SKM-1 (cell line): ENCODE results near the gene FOXN4.

Source experiments
- DNase-seq: peaks from one replicate; lab custom pipeline; 2025; ENCODE audit not compliant: unreplicated experiment; lab: John Stamatoyannopoulos, UW

Gene FOXN4

DNA sequence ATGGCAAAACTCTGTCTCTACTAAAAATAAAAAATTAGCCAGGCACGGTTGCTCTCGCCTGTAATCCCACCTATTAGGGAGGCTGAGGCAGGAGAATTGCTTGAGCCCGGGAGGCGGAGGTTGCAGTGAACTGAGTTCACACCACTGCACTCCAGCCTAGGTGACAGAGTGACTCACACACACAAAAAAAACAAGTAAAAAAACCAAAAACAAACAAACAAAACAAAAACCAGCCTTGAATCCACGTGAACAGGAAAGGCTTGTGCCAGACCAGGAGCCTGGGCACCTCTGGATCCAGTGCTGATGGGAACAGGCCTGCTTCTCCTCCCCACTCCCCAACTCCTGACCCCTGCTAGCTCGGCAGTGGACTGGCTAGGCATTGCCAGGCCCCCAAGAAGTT lies 3.5 kb downstream of the FOXN4 start:
- no peak for DNase-seq

DNA sequence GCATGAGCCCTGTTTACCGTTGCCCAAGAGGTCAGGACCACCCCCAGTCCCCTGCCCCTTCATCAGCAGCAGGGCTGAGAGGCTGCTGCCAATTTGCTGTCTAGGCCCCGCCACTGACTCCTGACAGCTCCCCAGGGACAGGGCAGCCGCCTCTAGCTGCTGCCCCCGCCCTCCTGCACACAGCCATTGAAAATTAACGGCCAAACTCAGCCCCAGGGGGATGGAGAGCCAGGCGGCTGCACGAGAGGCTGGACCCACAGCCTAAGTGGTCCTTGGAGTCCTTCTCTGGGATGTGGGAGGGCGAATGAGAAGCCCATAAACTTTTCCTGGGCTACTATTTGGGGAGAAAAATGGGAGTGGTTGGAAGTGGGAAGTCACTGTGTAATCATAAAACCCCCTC lies 4.6 kb downstream of the FOXN4 start:
- no peak for DNase-seq

DNA sequence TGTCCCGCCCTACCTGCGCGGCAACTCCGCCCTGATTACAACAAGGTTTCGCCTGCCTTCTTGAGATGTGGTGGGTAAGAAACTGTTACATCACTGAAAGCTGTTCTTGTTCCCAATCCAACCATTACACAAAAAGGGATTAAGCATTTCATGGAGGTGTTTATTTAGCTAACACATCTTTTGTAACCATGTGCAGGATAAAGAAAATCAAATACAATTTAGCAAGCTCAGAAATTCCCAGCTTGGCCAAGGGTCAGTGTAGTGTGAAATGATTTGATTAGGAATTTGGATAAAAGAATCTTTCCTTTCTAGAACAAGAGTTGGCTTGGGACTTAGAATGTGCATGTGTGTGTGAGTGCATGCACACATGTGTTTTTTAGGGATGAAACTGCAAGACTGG lies 6.3 kb downstream of the FOXN4 start:
- no peak for DNase-seq

DNA sequence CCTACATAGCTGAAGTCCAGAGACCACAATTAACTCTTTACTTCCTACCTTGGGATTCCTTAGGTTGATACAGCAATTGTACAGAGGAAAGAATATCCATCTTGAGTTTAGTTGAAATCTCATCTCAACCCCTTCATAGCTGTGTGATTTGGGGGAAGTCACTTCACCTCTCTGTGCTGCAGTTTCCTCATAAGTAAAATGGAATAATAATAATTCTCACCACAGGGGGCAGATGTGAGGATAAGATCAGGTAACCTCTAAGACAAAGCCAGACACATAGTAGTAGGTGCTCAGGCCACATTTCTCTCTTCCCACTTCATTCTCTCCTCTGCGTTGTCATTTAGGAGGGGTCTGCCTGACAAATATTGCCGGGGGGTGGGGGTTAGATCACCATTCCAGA lies 6.7 kb downstream of the FOXN4 start:
- no peak for DNase-seq

DNA sequence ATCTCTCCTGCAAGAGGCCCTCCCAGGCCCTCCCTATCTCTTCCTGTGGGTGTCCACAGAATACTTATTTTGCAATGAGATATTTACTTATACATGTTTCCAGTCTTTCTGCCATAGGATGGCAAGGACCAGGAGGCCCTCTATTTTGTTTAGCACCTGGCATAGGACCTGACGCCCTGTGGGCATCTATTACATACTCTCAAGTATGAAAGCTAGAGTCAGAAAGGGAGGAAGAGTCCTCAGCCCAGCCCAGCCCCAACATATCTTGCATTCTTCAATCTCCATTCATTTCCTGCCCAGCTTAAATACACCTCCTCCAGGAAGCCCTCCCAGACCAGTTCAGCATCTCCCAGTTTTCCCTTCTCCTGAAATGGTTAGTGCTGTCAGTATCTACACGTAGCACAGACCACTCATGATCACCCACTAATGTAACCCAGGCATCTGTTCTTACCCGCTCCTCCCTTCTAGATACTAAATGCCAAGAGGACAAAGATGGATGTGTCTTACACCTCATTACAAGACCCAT lies 7.4 kb downstream of the FOXN4 start:
- no peak for DNase-seq

DNA sequence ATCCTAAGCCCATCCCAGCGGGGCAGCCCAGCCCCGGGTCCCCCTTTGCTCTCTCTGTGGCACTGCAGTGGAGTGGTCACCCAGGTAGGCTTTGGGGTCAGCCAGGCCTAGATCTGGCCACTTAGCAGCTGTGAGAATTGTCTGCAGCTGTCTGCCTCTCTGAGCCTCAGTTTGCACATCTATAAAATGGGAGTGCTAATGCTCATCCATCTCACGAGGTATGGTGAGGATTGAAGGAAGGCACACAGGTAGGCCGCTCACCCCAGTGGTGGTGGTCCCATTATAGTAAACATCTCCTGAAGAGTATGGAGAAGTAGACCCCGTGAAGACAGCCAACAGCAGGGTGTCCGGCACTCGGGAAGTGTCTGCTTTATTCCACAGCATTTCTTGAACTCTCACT lies 9.2 kb downstream of the FOXN4 start:
- no peak for DNase-seq

DNA sequence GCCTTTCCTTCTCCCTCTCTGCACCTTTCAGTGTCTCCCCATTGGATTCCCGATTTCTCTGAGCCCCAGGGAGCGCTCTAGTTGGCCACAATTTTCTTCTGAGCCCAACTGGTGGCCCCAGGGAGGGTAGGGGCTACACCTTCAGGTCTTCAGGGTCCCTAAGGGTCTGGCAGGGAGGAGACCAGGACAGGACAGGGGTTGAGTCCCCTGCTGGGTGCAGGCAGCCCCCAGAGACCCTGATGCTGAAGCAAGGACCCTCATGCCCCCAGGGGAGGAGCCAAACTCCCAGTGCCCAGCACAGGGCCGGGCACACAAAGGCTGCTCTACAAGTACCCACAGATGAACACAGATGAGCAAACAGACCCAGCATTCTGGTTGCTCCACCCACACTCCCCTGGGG lies 12.7 kb downstream of the FOXN4 start:
- no peak for DNase-seq

DNA sequence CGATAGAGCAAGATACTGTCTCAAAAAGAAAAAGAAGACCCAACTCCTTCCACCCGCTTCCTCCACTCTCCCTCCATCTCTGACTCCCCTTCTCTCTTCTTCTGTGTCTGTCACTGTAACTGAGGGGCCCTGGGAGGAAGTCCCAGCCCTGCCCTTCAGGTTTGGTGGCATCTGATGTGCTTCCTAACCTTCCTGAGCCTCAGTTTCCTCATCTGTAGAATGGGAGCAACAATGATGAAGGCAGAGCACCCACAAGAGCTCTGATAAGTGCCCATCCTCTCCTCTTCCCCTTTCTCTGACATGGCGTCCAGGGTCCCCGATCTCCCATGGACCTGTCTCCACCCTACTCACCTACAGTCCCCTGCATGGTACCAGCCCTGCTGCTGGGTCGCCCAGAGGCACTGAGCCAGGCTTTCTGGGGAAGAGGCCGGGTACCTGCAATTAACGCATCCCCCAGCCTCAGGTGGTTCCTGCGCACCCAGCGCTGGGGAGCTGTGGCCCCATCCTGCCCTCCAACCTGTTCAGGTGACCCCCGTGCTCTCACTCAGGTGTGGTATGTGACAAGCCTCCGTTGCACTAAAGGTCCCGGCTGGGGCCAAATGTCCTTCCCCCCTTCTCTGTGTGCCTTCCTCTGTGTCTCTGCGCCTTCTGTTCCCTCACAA lies 13.2 kb downstream of the FOXN4 start:
- no peak for DNase-seq

DNA sequence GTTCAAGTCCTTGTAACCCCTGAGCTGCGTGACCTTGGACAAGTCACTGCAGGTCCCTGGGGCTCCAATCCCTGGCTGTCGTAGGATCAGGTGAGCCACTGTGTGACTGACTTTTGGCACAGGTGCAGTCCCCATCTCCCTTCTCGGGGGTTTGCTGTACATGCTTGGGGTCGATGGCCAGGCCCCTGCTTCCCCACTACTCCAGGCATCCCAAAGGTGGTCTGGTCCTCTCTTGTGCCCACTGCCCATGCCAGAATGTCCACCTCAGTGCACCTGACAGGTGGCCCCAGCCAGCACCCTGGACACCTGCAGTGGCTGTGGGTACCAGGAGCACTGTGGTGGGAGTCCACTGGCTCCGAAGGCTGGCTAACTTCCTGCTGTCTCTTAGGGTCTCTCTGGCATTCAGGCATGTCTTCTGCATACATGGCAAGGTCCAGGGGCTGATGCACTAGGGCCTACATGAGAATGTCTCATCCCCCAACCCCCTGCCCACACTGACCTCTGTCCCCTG lies 14.7 kb downstream of the FOXN4 start:
- DNase-seq: no peak

DNA sequence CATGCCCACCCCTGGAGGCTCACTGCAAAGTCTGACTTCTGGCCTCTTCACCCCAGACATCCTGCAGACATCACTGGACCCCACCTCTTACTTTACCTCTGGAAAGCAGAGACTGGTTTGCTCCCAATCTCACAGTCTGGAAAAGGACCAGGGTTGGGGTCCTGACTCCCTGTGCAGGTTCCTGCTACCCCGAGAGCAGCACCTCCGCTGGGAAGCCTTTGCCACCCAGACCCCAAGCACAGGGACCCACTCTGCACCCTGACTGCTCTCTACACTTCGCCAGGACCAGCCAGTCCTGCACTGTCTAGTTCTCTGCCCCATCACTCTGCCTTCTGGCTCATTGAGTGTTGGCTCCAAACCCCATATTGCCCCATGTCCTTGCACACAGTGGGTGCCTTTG lies 16.0 kb downstream of the FOXN4 start:
- no peak for DNase-seq

DNA sequence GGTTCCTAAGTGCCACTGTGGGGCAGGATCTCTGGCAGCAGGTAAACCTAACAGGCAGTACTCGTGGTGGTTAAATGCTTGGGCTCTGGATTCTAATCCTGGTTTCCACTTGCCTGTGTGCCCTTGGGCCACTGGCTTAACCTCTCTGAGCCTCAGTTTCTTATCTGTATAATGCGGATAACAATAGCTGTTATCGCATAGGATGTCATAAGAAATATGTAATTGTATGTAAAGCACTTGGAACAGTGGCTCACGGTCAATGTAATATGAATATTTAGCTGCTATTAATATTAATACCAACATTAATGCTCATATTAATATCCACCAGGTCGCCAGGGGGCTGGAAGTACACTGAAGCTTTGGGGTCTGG lies 16.8 kb downstream of the FOXN4 start:
- no peak for DNase-seq

DNA sequence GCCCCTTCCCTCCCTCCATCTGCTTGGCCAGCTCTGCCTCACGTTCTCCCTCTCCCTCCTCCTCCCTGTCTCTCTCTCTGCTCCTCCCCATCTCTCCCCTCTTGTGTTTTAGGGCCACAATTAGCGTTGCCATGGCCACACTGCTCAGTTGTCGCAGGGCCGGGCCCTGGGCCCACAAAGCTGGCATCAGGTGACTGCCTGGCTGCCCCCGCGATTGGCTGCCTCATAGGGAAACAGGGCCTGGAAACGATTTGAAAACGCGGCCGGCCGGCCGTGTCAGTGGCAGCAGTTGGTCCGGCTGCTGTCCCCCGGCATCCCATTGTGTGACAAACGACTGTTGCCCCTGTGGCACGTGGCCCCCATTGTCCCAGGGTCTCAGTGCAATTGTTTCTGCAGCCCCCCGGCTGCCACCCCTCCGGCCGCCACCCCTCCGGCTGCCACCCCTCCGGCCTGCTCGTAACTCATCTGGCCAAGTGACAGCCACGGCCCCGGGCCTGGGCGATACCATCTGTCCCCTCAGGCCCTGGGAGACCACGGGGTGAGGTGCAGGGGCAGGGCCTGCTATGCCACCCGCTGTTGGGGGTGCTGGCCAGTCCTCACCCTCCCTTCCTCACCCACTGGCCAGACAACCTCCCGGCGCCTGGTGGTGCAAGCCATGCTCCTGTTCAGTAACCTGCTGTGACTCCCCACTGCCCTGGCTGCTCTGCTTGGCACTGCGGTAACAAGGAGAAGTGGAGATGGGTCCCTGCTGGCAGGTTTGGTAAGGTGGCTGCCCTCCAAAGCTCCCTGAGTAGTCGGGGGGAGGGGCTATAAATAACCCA lies 17.4 kb downstream of the FOXN4 start:
- DNase-seq: no peak

DNA sequence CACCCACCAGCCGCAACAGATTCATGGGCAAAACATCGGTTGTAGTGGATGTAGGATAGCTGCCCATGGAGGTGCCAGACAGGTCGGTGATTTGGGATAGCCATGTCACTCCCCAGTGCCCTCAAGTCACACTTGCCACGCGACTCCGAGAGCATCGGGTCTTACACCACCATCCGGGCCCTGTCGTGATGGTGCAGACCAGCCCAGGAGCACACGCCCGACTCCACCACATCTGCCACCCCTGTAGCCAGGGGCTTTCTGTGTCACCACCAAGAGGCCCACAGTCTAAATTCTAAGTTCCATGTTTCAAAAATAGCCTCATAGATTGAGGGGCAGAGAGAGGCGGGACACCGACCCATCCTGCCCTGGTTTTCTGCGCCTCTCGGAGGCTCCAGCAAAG lies 18.0 kb downstream of the FOXN4 start:
- DNase-seq: no peak

DNA sequence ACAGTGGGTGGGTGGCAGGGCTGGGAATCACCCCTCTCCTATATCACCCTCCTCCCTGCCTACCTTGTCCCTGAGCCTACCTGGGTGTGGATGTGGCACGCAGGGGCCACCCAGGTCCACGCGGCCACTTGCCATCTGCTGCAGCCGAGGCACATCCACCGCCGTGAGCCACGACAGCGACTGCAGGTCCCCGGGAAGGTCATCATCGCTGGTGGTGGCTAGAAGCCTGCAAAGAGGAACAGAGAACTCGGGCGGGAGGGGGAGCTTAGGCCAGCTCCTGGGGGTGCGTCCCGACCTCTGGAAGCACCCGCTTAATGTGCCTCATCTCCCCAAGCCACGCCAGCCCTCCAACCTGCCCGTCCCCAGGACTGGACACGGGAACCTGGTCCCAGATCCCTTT lies 19.0 kb downstream of the FOXN4 start:
- DNase-seq: no peak

DNA sequence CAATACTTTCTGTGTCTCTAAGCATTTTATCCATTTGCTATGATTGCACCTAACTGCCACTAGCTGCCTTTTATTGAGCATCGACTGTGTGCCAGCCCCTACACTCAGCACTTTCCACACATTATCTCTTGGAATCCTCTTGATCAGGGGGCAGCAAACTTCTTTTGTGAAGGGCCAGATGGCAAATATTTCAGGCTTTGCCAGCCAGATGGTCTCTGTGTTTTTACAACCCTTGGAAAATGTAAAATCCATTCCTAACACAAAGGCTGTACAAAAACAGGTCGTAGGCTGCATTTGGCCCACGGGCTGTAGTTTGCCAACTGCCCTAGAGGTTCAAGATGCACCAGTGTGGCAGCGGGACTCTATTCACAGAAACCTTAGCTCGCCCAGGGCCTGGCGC lies 19.5 kb downstream of the FOXN4 start:
- DNase-seq: no peak

DNA sequence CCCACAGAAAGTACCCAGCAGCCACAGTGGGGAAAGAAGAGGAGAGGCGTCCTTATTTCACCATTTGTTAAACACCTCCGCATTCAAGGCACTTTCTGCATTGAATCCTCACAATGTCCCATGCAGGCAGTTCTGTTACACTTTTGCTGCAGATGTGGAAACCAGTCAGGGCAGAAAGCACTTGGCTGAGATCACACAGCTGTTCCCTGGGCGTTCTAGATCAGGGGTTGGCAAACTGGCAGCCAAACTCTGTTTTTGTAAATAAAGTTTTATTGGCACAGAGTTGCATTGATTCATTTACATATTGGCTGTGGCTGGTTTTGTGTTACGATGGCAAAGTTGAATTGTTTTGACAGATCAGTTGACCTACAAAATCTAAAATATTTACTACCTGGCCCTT lies 20.1 kb downstream of the FOXN4 start:
- no peak for DNase-seq

DNA sequence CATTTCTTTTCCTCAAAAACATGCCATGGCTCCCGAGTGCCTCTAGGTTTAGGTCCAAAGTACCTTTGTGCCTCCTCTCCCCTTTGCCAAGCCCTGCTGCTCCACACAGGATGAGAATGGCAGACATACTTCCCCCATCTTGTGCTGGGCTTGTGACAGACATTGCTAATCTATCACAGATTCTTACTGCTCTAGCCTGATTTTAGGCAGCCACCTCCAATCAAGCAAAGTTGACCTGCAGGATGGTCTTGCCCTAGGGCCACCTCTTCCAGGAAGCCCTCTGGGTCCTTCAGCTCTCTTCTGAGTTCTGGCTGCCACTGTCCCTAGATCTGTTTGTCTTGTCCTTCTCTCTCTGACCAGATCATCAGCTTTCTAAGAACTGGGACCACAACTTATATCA lies 20.5 kb downstream of the FOXN4 start:
- DNase-seq: no peak

DNA sequence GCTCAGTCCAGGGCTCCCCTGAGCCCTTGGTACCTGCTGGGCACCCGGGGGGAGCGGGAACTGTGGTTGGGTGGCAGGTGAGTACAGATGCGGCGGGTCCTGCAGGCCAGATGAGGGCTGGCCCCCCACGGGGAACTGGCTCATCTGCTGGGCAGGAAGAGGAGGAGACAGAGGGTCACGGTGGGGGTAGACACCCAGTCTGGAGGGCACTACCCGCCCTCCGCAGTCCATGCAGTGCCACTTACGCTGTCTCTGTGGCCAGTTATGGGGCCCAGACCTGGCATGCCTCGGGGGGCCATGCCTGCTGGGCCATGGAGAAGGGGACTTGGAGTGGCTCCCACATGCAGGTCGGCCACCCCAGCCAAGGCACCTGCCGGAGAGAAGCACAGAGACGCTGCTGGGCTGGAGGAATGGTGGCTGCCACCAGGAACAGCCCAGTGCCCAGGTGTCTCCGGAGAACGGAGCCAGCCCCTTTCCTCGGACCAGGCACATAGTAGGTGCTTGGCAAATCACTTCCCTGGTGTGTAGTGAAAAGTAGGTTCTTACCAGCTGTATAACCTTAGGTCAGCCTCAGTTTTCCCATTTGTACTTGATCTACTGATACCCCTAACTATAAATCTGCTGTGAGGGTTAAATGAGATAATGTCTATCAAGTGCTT lies 21.1 kb downstream of the FOXN4 start:
- DNase-seq: no peak

DNA sequence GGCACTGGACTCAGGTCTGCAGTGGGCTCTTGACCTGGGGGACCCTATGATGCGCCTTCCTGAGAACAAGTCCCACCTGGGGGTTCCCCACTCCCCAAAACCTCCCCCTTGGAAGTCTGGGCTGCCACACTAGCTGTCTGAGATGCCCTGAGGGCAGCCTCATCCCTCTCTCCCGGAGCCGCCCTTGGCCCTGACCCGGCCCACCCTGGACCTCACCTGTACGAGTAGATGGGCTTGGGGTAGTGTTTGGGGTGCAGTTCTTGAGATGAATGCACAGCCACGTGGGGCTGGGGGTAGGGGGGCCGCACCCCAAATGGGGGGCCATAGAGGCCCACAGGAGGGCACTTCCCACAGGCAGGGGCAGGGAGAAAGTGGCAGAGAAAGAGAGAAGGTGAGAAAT lies 21.9 kb downstream of the FOXN4 start:
- DNase-seq: no peak

DNA sequence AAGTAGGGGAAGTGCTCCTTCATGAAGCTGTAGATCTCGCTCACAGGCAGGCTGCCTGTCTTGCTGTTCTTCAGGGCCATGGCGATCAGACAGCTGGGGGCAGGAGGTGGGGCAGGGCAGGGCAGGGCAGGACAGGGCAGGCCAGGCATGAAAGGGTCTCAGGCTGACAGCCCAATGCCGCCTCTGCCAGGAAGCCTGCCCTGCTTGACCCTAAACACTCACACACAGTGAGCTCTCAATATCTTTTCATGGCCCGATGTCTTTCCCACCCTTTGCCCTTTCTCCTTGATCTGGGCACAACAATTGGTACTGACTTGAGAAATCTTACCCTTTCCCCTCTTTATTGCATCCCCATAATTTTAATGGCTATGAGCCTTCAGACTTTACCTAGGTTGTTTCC lies 22.4 kb downstream of the FOXN4 start:
- DNase-seq: no peak

DNA sequence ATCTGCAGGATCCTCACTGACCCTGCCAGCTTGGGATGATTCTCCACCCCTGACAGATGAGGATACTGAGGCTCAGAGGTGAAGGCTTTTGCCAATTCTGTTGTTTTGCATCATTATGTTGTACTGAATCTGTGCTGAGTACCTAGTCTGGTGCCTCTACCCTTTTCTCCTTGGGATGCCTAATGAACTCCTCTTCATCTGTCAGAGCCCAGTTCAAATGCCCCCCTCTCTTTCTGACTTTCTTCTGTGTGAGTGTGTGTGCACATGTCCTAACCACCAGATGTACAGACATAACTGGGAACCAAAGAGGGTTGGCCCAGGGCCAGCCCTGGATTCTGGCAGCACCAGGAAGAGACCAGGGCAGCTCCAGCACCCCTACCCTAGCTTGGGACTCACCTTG lies 22.8 kb downstream of the FOXN4 start:
- DNase-seq: no peak

DNA sequence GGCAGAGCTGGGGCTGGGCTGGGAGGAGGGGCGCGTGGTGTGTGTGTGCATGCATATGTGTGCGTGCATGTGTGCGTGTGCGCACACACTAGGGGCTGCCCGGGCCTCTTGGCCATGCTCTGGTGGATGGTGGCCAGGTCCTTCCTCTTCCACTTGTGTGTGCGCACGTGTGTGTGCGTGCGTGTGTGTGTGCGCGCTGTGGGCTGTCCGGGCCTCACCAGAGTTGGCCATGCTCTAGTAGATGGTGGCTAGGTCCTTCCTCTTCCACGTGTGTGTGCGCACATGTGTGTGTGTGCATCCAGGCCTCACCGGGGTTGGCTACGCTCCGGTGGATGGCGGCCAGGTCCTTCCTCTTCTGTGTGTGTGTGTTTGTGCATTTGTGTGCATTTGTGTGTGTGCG lies 24.7 kb downstream of the FOXN4 start:
- DNase-seq: no peak
